Activated CD8-positive, alpha-beta T cell treated with anti-CD3 and anti-CD28 coated beads for 36 hours (primary cell): ENCODE results near the gene RPS6KC1. TPM values are rescaled to one million over a fixed set of nuclear protein-coding genes. Genes with fewer than 3 reads are reported as not detected.

Source experiments
- ATAC-seq: fragments of 200-7000 bp; cut with Tn5 transposase; one replicate; pipeline ENCODE4 v1.10.0; 2021; ENCODE audit warnings: mild to moderate bottlenecking, moderate library complexity
- CTCF ChIA-PET: fragments of 350-600 bp; sonication (Branson Sonifier 250); formaldehyde crosslinking; loops from one replicate; lab custom pipeline; 2021; ENCODE audit warnings: antibody characterized with exemption; lab: Charles Lee
- POLR2A ChIA-PET: fragments of 350-600 bp; sonication (Branson Sonifier 250); formaldehyde crosslinking; loops from one replicate; lab custom pipeline; 2021; ENCODE audit warnings: antibody characterized with exemption; lab: Charles Lee
- DNase-seq: peaks from one replicate; pipeline ENCODE4 v3.0.0-alpha.2; 2020
- H3K27ac Mint-ChIP-seq: one replicate; pipeline ENCODE4 v1.8.0; 2021; ENCODE audit warnings: mild to moderate bottlenecking, mixed read lengths
- H3K27me3 Mint-ChIP-seq: one replicate; pipeline ENCODE4 v1.8.0; 2021; ENCODE audit warnings: mixed read lengths
- H3K36me3 Mint-ChIP-seq: one replicate; pipeline ENCODE4 v1.8.0; 2021; ENCODE audit warnings: low read depth, mixed read lengths
- H3K4me1 Mint-ChIP-seq: one replicate; pipeline ENCODE4 v1.8.0; 2021; ENCODE audit warnings: low read depth, mixed read lengths
- H3K4me3 Mint-ChIP-seq: one replicate; pipeline ENCODE4 v1.8.0; 2021; ENCODE audit warnings: mild to moderate bottlenecking, moderate library complexity, mixed read lengths
- H3K9me3 Mint-ChIP-seq: one replicate; pipeline ENCODE4 v1.8.0; 2021; ENCODE audit warnings: mixed read lengths
- CTCF ChIP-seq: fragments of 200-600 bp; IDR thresholded peaks from one replicate; pipeline ENCODE4 v1.8.0; 2022; ENCODE audit warnings: antibody characterized with exemption, mild to moderate bottlenecking
- intact Hi-C: fragments of 100-400 bp; cut with micrococcal nuclease; formaldehyde crosslinking; loops from one replicate; pipeline ENCODE4 v1.10.0; 2022
- total RNA-seq, 2 experiments: library from RNA; stranded (reverse); gene quantifications; one replicate each; pipeline ENCODE4 v1.2.3, GENCODE V29; 2021

The RPS6KC1 gene
- total RNA-seq, 2 experiments from 2014 or later: 5.3 TPM

GRCh38 chr1:213179784-213180183 lies 128.7 kb downstream of the RPS6KC1 start:
- no peaks in the 10 kb centered on the region for H3K4me1 Mint-ChIP-seq
- no peaks in the 10 kb centered on the region for H3K27me3 Mint-ChIP-seq
- ATAC-seq (no peak), DNase-seq (no peak)
- peaks cover 8% of the 10 kb centered on the region for H3K9me3 Mint-ChIP-seq
- POLR2A ChIA-PET: no interaction called here
- H3K27ac Mint-ChIP-seq: no peak overlapping the region
- TF ChIP-seq CTCF: no peak
- intact Hi-C loops: no loop called here
- peaks cover 30% of the 10 kb centered on the region for H3K36me3 Mint-ChIP-seq
- CTCF ChIA-PET: no interaction called here
- H3K4me3 Mint-ChIP-seq: no peak overlapping the region

GRCh38 chr1:213180833-213181232 lies 129.8 kb downstream of the RPS6KC1 start:
- Mint-ChIP-seq H3K4me3 (no peak overlapping the region), H3K36me3 (peaks cover 36% of the 10 kb centered on the region)

GRCh38 chr1:213183036-213183672 lies 132.1 kb downstream of the RPS6KC1 start:
- ChIA-PET CTCF (no interaction called here), POLR2A (no interaction called here)
- H3K27me3 Mint-ChIP-seq: no peaks in the 10 kb centered on the region
- peaks cover 25% of the 10 kb centered on the region for H3K9me3 Mint-ChIP-seq
- H3K36me3 Mint-ChIP-seq: peaks cover 39% of the 10 kb centered on the region
- no peak overlapping the region for H3K4me3 Mint-ChIP-seq
- DNase-seq (no peak), ATAC-seq (no peak)
- TF ChIP-seq CTCF: no peak
- H3K4me1 Mint-ChIP-seq: no peaks in the 10 kb centered on the region
- intact Hi-C loops: no loop called here
- H3K27ac Mint-ChIP-seq: no peak overlapping the region

More at GRCh38 chr1:213180833-213181232, 129.8 kb downstream of the RPS6KC1 start:
- CTCF ChIA-PET: no interaction called here
- H3K4me1 Mint-ChIP-seq: no peaks in the 10 kb centered on the region
- no peak overlapping the region for H3K27ac Mint-ChIP-seq
- TF ChIP-seq CTCF: no peak
- ATAC-seq: no peak
- intact Hi-C loops: no loop called here
- H3K27me3 Mint-ChIP-seq: no peaks in the 10 kb centered on the region
- no peak for DNase-seq
- POLR2A ChIA-PET: no interaction called here
- H3K9me3 Mint-ChIP-seq: peaks cover 14% of the 10 kb centered on the region

GRCh38 chr1:213186168-213186567 lies 135.1 kb downstream of the RPS6KC1 start:
- CTCF ChIA-PET: no interaction called here
- Mint-ChIP-seq H3K27ac (no peak overlapping the region), H3K9me3 (peaks cover 33% of the 10 kb centered on the region), H3K4me1 (no peaks in the 10 kb centered on the region), H3K27me3 (no peaks in the 10 kb centered on the region), H3K36me3 (peaks cover 41% of the 10 kb centered on the region), H3K4me3 (no peak overlapping the region)
- no peak for TF ChIP-seq CTCF
- POLR2A ChIA-PET: interaction anchor here (0.6 to 0.7 kb wide), 2 partner anchors 106 to 926 kb away, joined by 3 read pairs; no protein-coding TSS in a partner anchor
- ATAC-seq (no peak), DNase-seq (no peak)
- intact Hi-C loops: no loop called here

- H3K27me3 Mint-ChIP-seq: no peaks in the 10 kb centered on the region
- CTCF ChIA-PET: no interaction called here
- intact Hi-C loops: no loop called here
- H3K9me3 Mint-ChIP-seq: peaks cover 16% of the 10 kb centered on the region
- POLR2A ChIA-PET: no interaction called here
- no peak overlapping the region for H3K4me3 Mint-ChIP-seq
- no peak for TF ChIP-seq CTCF
- H3K27ac Mint-ChIP-seq: no peak overlapping the region
- peaks cover 47% of the 10 kb centered on the region for H3K36me3 Mint-ChIP-seq
- DNase-seq: no peak
- no peaks in the 10 kb centered on the region for H3K4me1 Mint-ChIP-seq
- no peak for ATAC-seq
Measured at GRCh38 chr1:213192026-213192425, 141.0 kb downstream of the RPS6KC1 start.
